Effector memory CD4-positive, alpha-beta T cell (primary cell): ENCODE data around the gene MILR1.

ENCODE experiments used
- DNase-seq, 3 donors: peaks; one replicate each; pipeline ENCODE4 v3.0.0-alpha.2; 2020
- H3K27ac ChIP-seq: 2 replicates; pipeline ENCODE4 v1.7.0; 2013; ENCODE audit warnings: mild to moderate bottlenecking, low read length, moderate library complexity; ENCODE audit not compliant: insufficient read depth, poor library complexity, severe bottlenecking
- H3K27me3 ChIP-seq: replicated peaks from 2 replicates; pipeline ENCODE4 v1.7.0; 2013; ENCODE audit warnings: mild to moderate bottlenecking, low read length; ENCODE audit not compliant: insufficient read depth, control insufficient read depth, poor library complexity, severe bottlenecking
- H3K36me3 ChIP-seq: 2 replicates; pipeline ENCODE4 v1.7.0; 2013; ENCODE audit warnings: mild to moderate bottlenecking, low read length, moderate library complexity; ENCODE audit not compliant: control insufficient read depth, insufficient read depth
- H3K4me1 ChIP-seq: 2 replicates; pipeline ENCODE4 v1.7.0; 2013; ENCODE audit warnings: low read length, mild to moderate bottlenecking; ENCODE audit not compliant: control insufficient read depth, insufficient read depth, poor library complexity, severe bottlenecking
- H3K4me3 ChIP-seq: 2 replicates; pipeline ENCODE4 v1.7.0; 2013; ENCODE audit warnings: low read length, low read depth, mild to moderate bottlenecking; ENCODE audit not compliant: insufficient read depth, poor library complexity, severe bottlenecking
- H3K9me3 ChIP-seq: 2 replicates; pipeline ENCODE4 v1.7.0; 2013; ENCODE audit warnings: mild to moderate bottlenecking, low read length, moderate library complexity; ENCODE audit not compliant: control insufficient read depth

MILR1 gene

GRCh38 chr17:64508683-64509082 is 59.8 kb downstream of the MILR1 start:
- peaks cover 45% of the 10 kb centered on the region for H3K36me3 ChIP-seq
- H3K27ac ChIP-seq = no peak overlapping the region
- no peak overlapping the region for H3K4me3 ChIP-seq
- no peaks in the 10 kb centered on the region for H3K9me3 ChIP-seq
- DNase-seq = no peak
- H3K27me3 ChIP-seq = no peaks in the 10 kb centered on the region
- H3K4me1 ChIP-seq = peaks cover 22% of the 10 kb centered on the region

- no peak overlapping the region for H3K4me3 ChIP-seq
- no peak for DNase-seq
- H3K36me3 ChIP-seq = peaks cover 44% of the 10 kb centered on the region
- H3K27ac ChIP-seq = no peak overlapping the region
- no peaks in the 10 kb centered on the region for H3K27me3 ChIP-seq
- peaks cover 17% of the 10 kb centered on the region for H3K4me1 ChIP-seq
- no peaks in the 10 kb centered on the region for H3K9me3 ChIP-seq
Observed at GRCh38 chr17:64509179-64509578, 60.3 kb downstream of the MILR1 start.

- H3K4me3 ChIP-seq = no peak overlapping the region
- H3K27me3 ChIP-seq = no peaks in the 10 kb centered on the region
- H3K4me1 ChIP-seq = no peaks in the 10 kb centered on the region
- no peaks in the 10 kb centered on the region for H3K9me3 ChIP-seq
- no peak overlapping the region for H3K27ac ChIP-seq
- DNase-seq = no peak
- peaks cover 71% of the 10 kb centered on the region for H3K36me3 ChIP-seq
Observed at GRCh38 chr17:64515419-64515818, 66.5 kb downstream of the MILR1 start.

DNA sequence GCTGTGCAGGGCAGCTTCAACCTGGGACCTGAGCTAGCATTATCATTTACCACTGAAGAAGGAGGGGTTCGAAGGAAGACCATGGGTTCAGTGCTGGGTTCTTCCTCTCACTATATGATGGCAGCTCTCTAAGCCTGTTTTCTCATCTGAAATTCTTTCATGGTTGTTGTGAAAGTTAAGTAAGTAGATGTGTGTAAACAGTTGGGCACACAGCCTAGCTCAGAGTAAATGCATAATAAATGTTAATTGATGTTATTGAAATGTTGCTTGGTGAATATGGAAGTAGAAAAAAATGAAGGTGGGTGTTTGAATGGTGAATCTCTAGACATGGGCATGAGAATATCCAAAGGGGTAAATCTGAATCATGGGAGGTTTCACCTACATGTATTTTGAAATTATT is 66.9 kb downstream of the MILR1 start:
- no peaks in the 10 kb centered on the region for H3K4me1 ChIP-seq
- H3K36me3 ChIP-seq = peaks cover 70% of the 10 kb centered on the region
- no peak for DNase-seq
- no peaks in the 10 kb centered on the region for H3K27me3 ChIP-seq
- H3K9me3 ChIP-seq = no peaks in the 10 kb centered on the region
- H3K4me3 ChIP-seq = no peak overlapping the region
- H3K27ac ChIP-seq = no peak overlapping the region
